GM12878 (cell line): ENCODE results near the gene TIMM50. TPM values are rescaled to one million over a fixed set of nuclear protein-coding genes. Genes with fewer than 3 reads are reported as not detected.

Experiments used
- ATAC-seq: fragments of 200-7000 bp; cut with Tn5 transposase; 3 replicates; pipeline ENCODE4 v1.9.1; 2020; ENCODE audit warnings: mild to moderate bottlenecking, moderate library complexity
- BruUV-seq: library from RNA; stranded (reverse); fragments of 400-500 nt; replicated peaks from 2 replicates; lab custom pipeline; 2021; lab: Mats Ljungman, UMichigan
- CTCF ChIA-PET: fragments of 300-600 bp; sonication (Branson Sonifier 250); formaldehyde crosslinking; extraction: SDS; loops from one replicate; lab custom pipeline; 2021; ENCODE audit warnings: inconsistent platforms; lab: Yijun Ruan, JAX
- POLR2A ChIA-PET: fragments of 350-600 bp; formaldehyde crosslinking; extraction: SDS; loops from one replicate; lab custom pipeline; 2021; ENCODE audit warnings: inconsistent platforms; lab: Charles Lee
- RAD21 ChIA-PET: fragments of 300-600 bp; sonication (Branson Sonifier 250); formaldehyde crosslinking; loops from one replicate; lab custom pipeline; 2023; ENCODE audit warnings: antibody characterized with exemption; ENCODE audit not compliant: unreplicated experiment; lab: Charles Lee
- SMC1A ChIA-PET: fragments of 300-600 bp; sonication (Branson Sonifier 250); formaldehyde crosslinking; loops from one replicate; lab custom pipeline; 2023; ENCODE audit not compliant: unreplicated experiment, uncharacterized antibody; lab: Charles Lee
- DNase-seq: peaks from one replicate; pipeline ENCODE4 v3.0.0-alpha.2; 2011; ENCODE audit warnings: low read depth, low spot score
- FAIRE-seq: peaks from 3 replicates; lab custom pipeline; 2011; peaks lifted over from hg19 to GRCh38; lab: Jason Lieb, UNC
- H2AFZ ChIP-seq: 2 replicates; pipeline ENCODE4 v1.6.0; 2011; ENCODE audit warnings: low read depth, low read length, control low read depth; ENCODE audit not compliant: control insufficient read depth
- H3K27ac ChIP-seq: 2 replicates; pipeline ENCODE4 v1.5.1; 2011; ENCODE audit warnings: control low read depth; ENCODE audit not compliant: control insufficient read depth, insufficient read depth
- H3K27me3 ChIP-seq, 2 experiments: replicated peaks in 1 of 2; 2 replicates each; pipeline versions ENCODE4 v1.6.0 to v1.6.1; 2011; ENCODE audit warnings: low read length in 1 of 2; ENCODE audit not compliant: control insufficient read depth in 2 of 2, insufficient read depth in 2 of 2
- H3K36me3 ChIP-seq, 2 experiments: 2 replicates each; pipeline ENCODE4 v1.5.1; 2011; ENCODE audit warnings: low read length in 1 of 2; ENCODE audit not compliant: control insufficient read depth in 2 of 2, insufficient read depth in 2 of 2
- H3K4me1 ChIP-seq: 2 replicates; pipeline ENCODE4 v1.6.1; 2011; ENCODE audit warnings: mild to moderate bottlenecking, low read length, moderate library complexity, mixed read lengths; ENCODE audit not compliant: control insufficient read depth, insufficient read depth
- H3K4me2 ChIP-seq: 2 replicates; pipeline ENCODE4 v1.6.0; 2011; ENCODE audit warnings: control low read depth; ENCODE audit not compliant: control insufficient read depth, insufficient read depth
- H3K4me3 ChIP-seq: fragments of 200-600 bp; sonication (generic); 2 replicates; pipeline ENCODE4 v1.5.1; 2016
- H3K79me2 ChIP-seq: 2 replicates; pipeline ENCODE4 v1.6.0; 2011; ENCODE audit warnings: low read length; ENCODE audit not compliant: control insufficient read depth, insufficient read depth
- H3K9ac ChIP-seq: 2 replicates; pipeline ENCODE4 v1.8.0; 2011; ENCODE audit warnings: low read length, control low read depth, mixed read lengths; ENCODE audit not compliant: control insufficient read depth, insufficient read depth
- H3K9me3 ChIP-seq: replicated peaks from 3 replicates; pipeline ENCODE4 v1.5.1; 2011; ENCODE audit warnings: mild to moderate bottlenecking, low read length; ENCODE audit not compliant: control insufficient read depth, insufficient read depth
- H4K20me1 ChIP-seq: 2 replicates; pipeline ENCODE4 v1.6.0; 2011; ENCODE audit not compliant: control insufficient read depth, insufficient read depth
- ASH2L ChIP-seq: fragments of 300-600, 200-600 bp; sonication (generic); IDR thresholded peaks from 2 replicates; pipeline ENCODE4 v1.6.1; 2017; ENCODE audit warnings: low read depth, mild to moderate bottlenecking, borderline replicate concordance
- BRCA1 ChIP-seq: IDR thresholded peaks from 2 replicates; pipeline ENCODE4 v1.6.1; 2011; ENCODE audit warnings: low read depth, low read length, improper control_type of control experiment
- CREB1 ChIP-seq: IDR thresholded peaks from 2 replicates; pipeline ENCODE4 v1.6.1; 2012; ENCODE audit warnings: low read depth, mild to moderate bottlenecking, inconsistent platforms
- ESRRA ChIP-seq: IDR thresholded peaks from 2 replicates; pipeline ENCODE4 v1.6.1; 2012; ENCODE audit warnings: mild to moderate bottlenecking, low read length, improper control_type of control experiment
- HDAC2 ChIP-seq: fragments of 200-600 bp; sonication (generic); IDR thresholded peaks from 2 replicates; pipeline ENCODE4 v1.6.1; 2017
- IRF4 ChIP-seq: IDR thresholded peaks from 2 replicates; pipeline ENCODE4 v1.6.1; 2011; ENCODE audit warnings: low read depth, low read length
- JUND ChIP-seq: IDR thresholded peaks from 2 replicates; pipeline ENCODE4 v1.6.1; 2012; ENCODE audit warnings: low read depth, mild to moderate bottlenecking, low read length, improper control_type of control experiment, moderate library complexity
- MEF2A ChIP-seq: IDR thresholded peaks from 2 replicates; pipeline ENCODE4 v1.6.1; 2011; ENCODE audit warnings: low read depth, mild to moderate bottlenecking, low read length, moderate library complexity; ENCODE audit not compliant: insufficient read depth
- MLLT1 ChIP-seq: fragments of 450-650 bp; IDR thresholded peaks from 2 replicates; pipeline ENCODE4 v1.6.1; 2016; ENCODE audit warnings: mild to moderate bottlenecking
- PKNOX1 ChIP-seq: fragments of 450-650 bp; IDR thresholded peaks from 2 replicates; pipeline ENCODE4 v1.6.1; 2016; ENCODE audit warnings: mild to moderate bottlenecking
- RAD51 ChIP-seq: fragments of 450-650 bp; IDR thresholded peaks from 2 replicates; pipeline ENCODE4 v1.6.1; 2016; ENCODE audit warnings: moderate library complexity, mild to moderate bottlenecking, inconsistent platforms
- SIX5 ChIP-seq: IDR thresholded peaks from 2 replicates; pipeline ENCODE4 v1.6.1; 2011; ENCODE audit warnings: mild to moderate bottlenecking, low read depth, low read length, moderate library complexity; ENCODE audit not compliant: severe bottlenecking
- SMC3 ChIP-seq: IDR thresholded peaks from 2 replicates; pipeline ENCODE4 v1.6.1; 2011; ENCODE audit warnings: low read length, improper control_type of control experiment, borderline replicate concordance
- TCF7 ChIP-seq: IDR thresholded peaks from 2 replicates; pipeline ENCODE4 v1.6.1; 2014; ENCODE audit warnings: antibody characterized with exemption, borderline replicate concordance
- ZNF274 ChIP-seq: IDR thresholded peaks from one replicate; pipeline ENCODE4 v1.8.0; 2011; ENCODE audit not compliant: insufficient read length, insufficient read depth
- WGBS: methylation state at CpG from one replicate; pipeline ENCODE4 v1.1.6; 2016; ENCODE audit warnings: low lambda C conversion rate; ENCODE audit not compliant: insufficient replicate concordance, insufficient coverage; ENCODE audit errors: missing lambda C conversion rate; 5-methylcytosine and 5-hydroxymethylcytosine counted together
- in situ Hi-C: fragments of 300-500 bp; cut with MboI; formaldehyde crosslinking; loops from 9 replicates; pipeline ENCODE4 v1.14.3; 2018; ENCODE audit warnings: mixed read lengths
- intact Hi-C: fragments of 100-400 bp; cut with micrococcal nuclease; formaldehyde crosslinking; loops from one replicate; pipeline ENCODE4 v1.14.2; 2022; ENCODE audit not compliant: unreplicated experiment
- polyA plus RNA-seq, 11 experiments: library from polyadenylated mRNA; depleted of rRNA in 4 of 11; unstranded in 6 of 11; stranded (reverse) in 5 of 11; fragments of >200 nt; fragmentation: Nextera tagmentation in 4 of 11; fragmentation: Illumina TruSeq in 1 of 11; extraction: Ambion mirVana in 4 of 11; extraction: Trizol in 1 of 11; gene quantifications; 1 replicate in 1 of 11; 2 replicates in 10 of 11; pipeline versions ENCODE4 v1.2.1 to v1.2.3, GENCODE V29; 2011 to 2016; ENCODE audit warnings: inconsistent platforms in 2 of 11, missing spikeins in 2 of 11, low read depth in 1 of 11
- total RNA-seq, 4 experiments: library from RNA; depleted of rRNA in 3 of 4; stranded (reverse); fragments of >200 nt in 3 of 4; fragmentation: Illumina TruSeq in 1 of 4; extraction: Trizol in 1 of 4; gene quantifications; 2 replicates each; pipeline versions ENCODE4 v1.2.1 to v1.2.3, GENCODE V29; 2013 to 2021
- TF ChIP-seq, protein P1 (sequence below): fragments of 150-350 bp; IDR thresholded peaks from 2 replicates; pipeline ENCODE4 v1.6.1; 2014; ENCODE audit warnings: mild to moderate bottlenecking, low read depth, low read length

The TIMM50 gene
- total and polyA plus RNA-seq, 10 of the 15 experiments (the other 5 are each of a cell fraction or from before 2014, with no cell fraction given) = 15.6 to 146 (median 101) TPM

DNA sequence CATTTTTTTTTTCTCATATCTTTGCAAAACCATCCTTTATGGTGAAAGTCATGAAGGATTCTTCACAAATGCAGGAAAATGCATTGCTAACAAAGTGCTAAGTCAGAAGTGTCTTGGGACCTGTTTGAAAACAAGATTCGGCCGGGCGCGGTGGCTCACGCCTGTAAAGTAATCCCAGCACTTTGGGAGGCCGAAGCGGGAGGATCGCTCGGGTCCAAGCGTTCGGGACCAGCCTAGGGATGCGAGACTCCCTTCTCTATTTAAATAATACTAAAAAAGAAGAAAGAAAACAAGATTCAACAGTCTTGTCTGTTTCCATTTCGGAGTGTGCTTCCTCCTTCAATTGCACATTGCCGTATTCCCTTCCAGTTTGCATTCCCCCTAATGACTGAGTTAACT is 51.2 kb downstream of the TIMM50 start (continued):
- no peak for TF ChIP-seq ESRRA
- TF ChIP-seq MLLT1 = no peak

GRCh38 chr19:39532233-39533002 is 51.8 kb downstream of the TIMM50 start, which contains the start of gene EID2B:
EID2B (minus strand) TSS chr19:39532852; CDS start chr19:39532802, 50 bp downstream.
- Histone ChIP-seq H3K27me3 (no peaks in the 10 kb centered on the region), H3K4me1 (no peaks in the 10 kb centered on the region), H3K79me2 (peaks cover 13% of the 10 kb centered on the region), H3K9ac (peak within 1 kb of the TSS; percentile 76), H2AFZ (peak within 1 kb of the TSS; percentile 97), H3K4me2 (peak within 1 kb of the TSS; percentile 56), H3K4me3 (peak within 1 kb of the TSS; percentile 98), H3K27ac (peak within 1 kb of the TSS; percentile 57), H4K20me1 (no peaks in the 10 kb centered on the region), H3K9me3 (no peaks in the 10 kb centered on the region), H3K36me3 (no peaks in the 10 kb centered on the region)
- TSS peak; percentile 82 for BruUV-seq
- FAIRE-seq (peak; percentile 96), DNase-seq (peak; percentile 94), ATAC-seq (peak; percentile 96)
- CTCF ChIA-PET = interaction anchor here (0.6 to 5.0 kb wide), 24 partner anchors 10 to 633 kb away, joined by 3 to 63 read pairs (median 5); partner anchors contain the start of genes DLL3, MED29, NFKBIB and PAF1
- intact Hi-C loops = loop anchor here (1.0 to 10.0 kb wide), 5 partner anchors 58 to 408 kb away; partner anchors contain the start of genes PAK4, PLEKHG2 and SAMD4B
- SMC1A ChIA-PET = interaction anchor here (0.6 to 3.4 kb wide), 15 partner anchors 10 to 555 kb away, joined by 3 to 26 read pairs (median 4); partner anchors contain the start of genes DLL3, GMFG and RPS16
- POLR2A ChIA-PET = interaction anchor here (0.6 kb wide), 1 partner anchor 52 kb away, joined by 3 read pairs; the partner anchor contains the start of gene TIMM50
- RAD21 ChIA-PET = interaction anchor here (0.8 to 1.5 kb wide), 10 partner anchors 30 to 413 kb away, joined by 3 to 14 read pairs (median 4); partner anchors contain the start of genes DLL3, PLEKHG2 and RPS16
- in situ Hi-C loops = loop anchor here (5.0 kb wide), 3 partner anchors 55 to 410 kb away; no protein-coding TSS in a partner anchor
- under 1% methylated on average over 65 of the region's 65 CpGs for WGBS
- peak; percentile 84; the same call in 1 of the 2 replicates for TF ChIP-seq ASH2L
- TF ChIP-seq CREB1 = peak; percentile 49; the same call in 1 of the 2 replicates
- TF ChIP-seq MLLT1 = no peak
- no peak for TF ChIP-seq IRF4
- TF ChIP-seq RAD51 = no peak
- no peak for TF ChIP-seq PKNOX1
- TF ChIP-seq BRCA1 = no peak
- TF ChIP-seq, protein P1, sequence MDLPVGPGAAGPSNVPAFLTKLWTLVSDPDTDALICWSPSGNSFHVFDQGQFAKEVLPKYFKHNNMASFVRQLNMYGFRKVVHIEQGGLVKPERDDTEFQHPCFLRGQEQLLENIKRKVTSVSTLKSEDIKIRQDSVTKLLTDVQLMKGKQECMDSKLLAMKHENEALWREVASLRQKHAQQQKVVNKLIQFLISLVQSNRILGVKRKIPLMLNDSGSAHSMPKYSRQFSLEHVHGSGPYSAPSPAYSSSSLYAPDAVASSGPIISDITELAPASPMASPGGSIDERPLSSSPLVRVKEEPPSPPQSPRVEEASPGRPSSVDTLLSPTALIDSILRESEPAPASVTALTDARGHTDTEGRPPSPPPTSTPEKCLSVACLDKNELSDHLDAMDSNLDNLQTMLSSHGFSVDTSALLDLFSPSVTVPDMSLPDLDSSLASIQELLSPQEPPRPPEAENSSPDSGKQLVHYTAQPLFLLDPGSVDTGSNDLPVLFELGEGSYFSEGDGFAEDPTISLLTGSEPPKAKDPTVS = no peak
- no peak for TF ChIP-seq ZNF274
- no peak for TF ChIP-seq HDAC2
- no peak for TF ChIP-seq TCF7
- TF ChIP-seq JUND = no peak
- no peak for TF ChIP-seq SIX5
- peak; percentile 77 for TF ChIP-seq SMC3
- TF ChIP-seq MEF2A = no peak
